GM18951 (cell line): ENCODE measurements around the gene CACNA1B.

Experiments used
- POLR2A ChIP-seq: IDR thresholded peaks from 4 replicates; pipeline ENCODE4 v1.6.1; 2011; ENCODE audit warnings: mild to moderate bottlenecking; ENCODE audit not compliant: insufficient read length, insufficient read depth; ENCODE audit errors: extremely low read depth
- in situ Hi-C: fragments of 300-500 bp; cut with MboI; formaldehyde crosslinking; loops from one replicate; pipeline ENCODE4 v1.12.0; 2022; ENCODE audit warnings: low sequenced_read_pairs, mixed read lengths, inconsistent platforms; ENCODE audit not compliant: unreplicated experiment

CACNA1B gene

GRCh38 chr9:137913771-137914767 is 36.5 kb downstream of the CACNA1B start:
- in situ Hi-C loops, result no loop called here
- no peak for TF ChIP-seq POLR2A

GRCh38 chr9:137916540-137916939 is 39.0 kb downstream of the CACNA1B start:
- no peak for TF ChIP-seq POLR2A
- in situ Hi-C loops, result no loop called here

GRCh38 chr9:137917116-137917515 is 39.5 kb downstream of the CACNA1B start:
- no peak for TF ChIP-seq POLR2A
- in situ Hi-C loops, result no loop called here

DNA sequence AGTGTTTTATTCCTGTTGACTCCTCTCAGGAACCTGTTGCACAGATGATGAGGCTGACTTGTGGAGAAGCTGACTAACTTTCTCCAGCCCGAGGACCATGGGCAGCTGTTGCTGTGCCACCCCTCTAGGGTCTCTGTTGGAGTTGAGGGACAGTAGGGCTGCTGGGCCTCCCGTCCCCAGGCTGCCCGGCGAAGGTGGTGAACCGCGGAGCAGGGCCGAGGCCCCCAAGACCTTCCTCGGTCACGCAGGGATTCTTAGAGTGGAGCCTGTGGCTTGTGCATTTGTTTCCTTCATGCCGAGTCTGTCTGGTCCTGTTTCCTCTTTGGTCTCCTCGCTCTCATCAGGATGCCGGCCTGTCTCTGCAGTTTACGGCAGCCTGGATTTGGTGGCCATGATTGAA is 40.2 kb downstream of the CACNA1B start:
- no peak for TF ChIP-seq POLR2A
- in situ Hi-C loops, result no loop called here

DNA sequence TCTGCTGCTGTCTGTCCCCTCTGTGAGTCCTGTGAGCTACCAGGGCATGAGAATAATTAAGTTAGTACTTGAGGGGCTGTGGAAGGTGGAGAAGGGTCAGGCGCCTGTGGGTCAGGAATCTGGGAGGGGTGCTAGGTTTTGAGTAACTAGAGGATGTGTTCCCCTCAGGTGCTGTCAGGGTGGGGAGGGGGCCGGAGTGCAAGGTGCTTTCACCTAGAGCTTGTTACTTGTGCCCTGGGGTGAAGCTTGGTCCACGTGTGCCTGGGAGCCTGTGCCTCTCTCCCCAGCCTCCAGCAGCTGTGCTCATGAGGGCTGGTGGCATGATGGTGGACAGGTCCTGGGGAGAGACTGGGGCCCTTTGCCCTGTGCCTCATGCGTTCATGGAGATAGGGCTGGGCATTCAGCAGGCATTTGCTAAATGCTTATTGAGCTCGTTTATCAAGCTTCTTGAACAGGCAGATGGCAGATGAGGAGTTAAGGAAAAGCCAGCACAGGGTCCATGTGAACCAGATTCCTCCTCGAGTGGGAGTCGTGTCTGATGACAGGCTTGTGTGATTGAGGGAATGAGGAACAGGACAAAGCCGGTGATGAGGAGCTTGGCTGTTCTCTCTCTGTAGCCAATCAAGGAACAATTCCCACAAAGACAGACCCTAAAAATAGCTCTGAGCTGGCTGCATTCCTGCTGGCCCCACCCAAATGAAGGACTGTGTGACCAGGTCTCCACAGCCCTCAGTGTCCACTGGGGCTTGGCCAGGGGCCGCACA is 40.9 kb downstream of the CACNA1B start:
- in situ Hi-C loops, result no loop called here
- TF ChIP-seq POLR2A, result no peak

DNA sequence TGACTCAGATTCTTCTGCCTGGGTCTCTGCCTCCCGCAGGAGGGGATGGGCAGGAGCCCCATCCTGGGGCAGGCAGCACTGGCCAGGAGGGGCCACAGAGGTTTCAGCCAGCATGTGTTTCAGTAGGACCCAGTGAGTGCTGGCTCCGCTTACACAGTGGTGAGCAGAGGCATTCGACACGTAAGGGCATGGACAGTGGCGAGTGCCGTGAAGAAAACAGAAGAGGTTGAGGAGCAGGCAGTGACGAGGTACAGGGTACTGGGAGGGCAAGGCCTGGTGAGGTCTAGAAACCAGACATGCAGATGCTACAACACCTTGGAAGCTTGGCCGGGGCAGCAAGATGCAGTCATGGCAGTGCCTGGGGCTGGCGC is 41.5 kb downstream of the CACNA1B start:
- in situ Hi-C loops, result no loop called here
- no peak for TF ChIP-seq POLR2A

- TF ChIP-seq POLR2A, result no peak
- in situ Hi-C loops, result no loop called here
These were observed 42.1 kb downstream of the CACNA1B start for GRCh38 chr9:137919649-137920141.

DNA sequence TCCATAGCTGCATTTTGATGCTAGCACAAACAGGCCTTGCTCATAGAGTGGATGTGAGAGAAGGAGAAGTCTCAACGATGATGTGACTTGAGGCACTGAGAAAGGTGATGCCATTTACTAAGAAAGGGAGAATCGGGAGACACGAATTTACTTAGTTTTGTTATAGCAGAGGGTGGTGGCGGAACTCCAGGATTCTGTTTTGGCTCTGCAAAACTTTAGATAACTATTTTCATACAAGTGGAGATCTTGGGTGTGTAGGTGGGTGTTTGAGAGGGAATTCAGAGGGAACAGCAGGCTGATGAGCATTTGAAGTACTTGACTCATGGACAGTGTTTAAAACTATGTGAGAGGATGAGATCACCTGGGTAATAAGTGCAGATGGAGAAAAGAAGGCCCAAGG is 43.2 kb downstream of the CACNA1B start:
- no peak for TF ChIP-seq POLR2A
- in situ Hi-C loops, result no loop called here

DNA sequence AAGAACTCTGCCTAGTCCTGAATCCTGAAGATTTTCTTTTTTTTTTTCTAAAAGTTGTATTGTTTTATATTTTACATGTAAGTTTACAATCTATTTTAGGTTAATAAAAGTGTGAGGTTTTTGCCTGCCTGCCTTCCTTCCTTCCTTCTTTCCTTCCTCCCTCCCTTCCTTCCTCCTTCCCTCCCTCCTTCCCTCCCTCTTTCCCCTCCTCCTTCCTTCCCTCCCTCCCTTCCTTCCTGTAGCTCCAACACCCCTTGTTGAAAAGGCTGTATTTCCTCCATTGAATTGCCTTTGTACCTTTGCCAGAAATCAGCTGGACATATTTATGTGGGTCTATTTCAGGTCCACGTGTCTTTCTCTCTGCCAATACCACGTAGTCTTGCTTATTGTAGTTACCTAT is 46.6 kb downstream of the CACNA1B start:
- TF ChIP-seq POLR2A, result no peak
- in situ Hi-C loops, result no loop called here

- in situ Hi-C loops, result no loop called here
- TF ChIP-seq POLR2A, result no peak
These were observed 47.3 kb downstream of the CACNA1B start for GRCh38 chr9:137924761-137925369.

- no peak for TF ChIP-seq POLR2A
- in situ Hi-C loops, result no loop called here
These were observed 66.1 kb downstream of the CACNA1B start for GRCh38 chr9:137943655-137944054.

DNA sequence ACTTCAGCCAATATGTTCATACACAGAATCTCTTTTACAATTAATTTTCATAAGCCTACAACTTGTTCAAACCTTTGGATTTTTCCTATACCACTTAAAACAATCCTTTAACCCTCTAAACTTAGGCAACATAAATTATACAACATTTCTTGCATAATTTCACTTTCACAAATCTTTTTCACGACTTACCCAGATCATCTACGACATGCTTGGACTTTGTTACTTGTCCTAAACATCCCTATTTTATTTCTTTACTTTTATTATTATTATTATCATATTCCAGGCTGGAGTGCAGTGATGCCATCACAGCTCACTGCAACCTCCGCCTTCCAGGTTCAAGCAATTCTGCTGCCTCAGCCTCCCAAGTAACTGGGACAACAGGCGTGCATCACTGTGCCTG is 68.0 kb downstream of the CACNA1B start:
- in situ Hi-C loops, result no loop called here
- TF ChIP-seq POLR2A, result no peak

DNA sequence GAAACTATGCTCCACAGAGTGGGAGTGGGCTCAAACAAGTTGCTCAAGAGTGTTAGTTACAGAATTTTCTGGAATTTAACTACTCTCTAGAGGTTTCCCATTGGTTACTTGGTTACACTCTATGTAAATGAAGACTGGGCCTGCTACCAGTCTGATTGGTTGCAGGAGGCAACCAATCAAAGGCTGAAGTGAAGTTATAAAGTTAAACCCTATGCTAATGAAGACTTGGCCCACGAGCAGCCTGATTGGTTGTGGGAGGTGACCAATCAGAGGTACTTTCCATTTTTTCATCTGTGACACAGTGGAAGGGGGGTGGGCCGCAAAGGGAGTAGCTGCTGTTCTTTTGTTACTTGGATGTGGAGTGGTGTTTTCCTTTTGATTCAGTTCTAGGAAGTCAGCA is 69.4 kb downstream of the CACNA1B start:
- in situ Hi-C loops, result no loop called here
- TF ChIP-seq POLR2A, result no peak
